ENCODE results near the gene SLC26A11.

SLC26A11 gene

DNA sequence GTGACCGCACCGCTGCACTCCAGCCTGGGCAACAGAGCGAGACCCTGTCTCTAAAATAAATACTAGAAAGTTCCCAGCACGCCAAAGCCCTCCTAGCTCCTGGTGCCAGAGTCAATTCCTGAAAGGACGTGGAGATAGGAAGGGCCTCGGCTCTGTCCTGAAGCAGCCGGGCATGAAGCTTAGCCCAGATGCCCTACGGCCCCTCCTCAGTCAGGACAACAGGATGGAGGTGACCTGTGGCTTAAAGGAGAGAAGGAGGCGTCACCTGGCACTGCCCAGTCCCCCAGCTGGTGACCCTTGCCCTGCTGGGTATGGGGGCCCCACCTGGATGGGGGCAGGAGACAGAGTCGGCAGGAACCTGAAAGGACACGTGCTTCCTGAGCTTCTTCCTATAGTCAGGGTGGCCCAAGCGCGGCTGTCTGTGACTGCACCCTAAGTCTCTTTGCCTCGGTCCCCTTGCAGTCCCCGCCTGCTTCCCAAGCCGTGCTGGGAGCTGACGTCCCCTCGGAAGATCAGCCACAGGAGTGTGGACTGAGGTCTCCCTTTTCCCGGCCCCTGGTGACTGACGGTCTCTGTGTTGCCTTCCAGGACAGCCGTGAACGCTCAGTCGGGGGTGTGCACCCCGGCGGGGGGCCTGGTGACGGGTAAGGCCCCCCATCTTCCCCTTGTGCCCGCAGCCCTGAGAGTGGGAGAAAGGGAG lies 25.5 kb downstream of the SLC26A11 start:
- Histone ChIP-seq H3K4me2 (ENCODE audit: low read depth, low read length, poor library complexity, severe bottlenecking) (no peak overlapping the region), H3K9ac (ENCODE audit: low read length) (no peak overlapping the region)

DNA sequence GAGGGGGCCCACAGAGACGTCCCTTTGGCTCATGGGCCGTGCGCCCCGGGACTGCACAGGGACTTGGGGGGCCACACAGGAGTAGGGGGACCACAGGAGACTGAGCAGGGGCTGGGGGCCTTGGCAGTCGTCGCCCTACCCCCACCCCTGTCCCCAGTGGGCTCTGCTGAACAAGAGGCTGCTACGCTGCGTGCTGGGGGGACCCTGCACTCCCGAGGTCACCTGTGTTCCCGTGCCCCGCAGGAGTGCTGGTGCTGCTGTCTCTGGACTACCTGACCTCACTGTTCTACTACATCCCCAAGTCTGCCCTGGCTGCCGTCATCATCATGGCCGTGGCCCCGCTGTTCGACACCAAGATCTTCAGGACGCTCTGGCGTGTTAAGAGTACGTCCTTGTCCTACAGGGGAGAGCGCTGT lies 26.0 kb downstream of the SLC26A11 start:
- Histone ChIP-seq H3K27ac (ENCODE audit: low read depth, low read length) (no peak overlapping the region), H3K4me3 (ENCODE audit: insufficient read depth, low read length, poor library complexity, severe bottlenecking) (no peak overlapping the region), H3K9me2 (replicated peaks; ENCODE audit: insufficient read depth, low read length) (no peaks in the 10 kb centered on the region), H3F3A (ENCODE audit: insufficient read depth) (no peaks in the 10 kb centered on the region), H3K36me3 (ENCODE audit: low read length) (no peaks in the 10 kb centered on the region), H3K27me3 (ENCODE audit: low read length) (no peaks in the 10 kb centered on the region), H2AFZ (ENCODE audit: low read depth, low read length, severe bottlenecking) (no peak overlapping the region), H3K4me2 (ENCODE audit: low read depth, low read length, poor library complexity, severe bottlenecking) (no peak overlapping the region), H3K9ac (ENCODE audit: low read length) (no peak overlapping the region), H3K9me3 (ENCODE audit: insufficient read depth, low read length) (no peaks in the 10 kb centered on the region), H4K20me1 (ENCODE audit: low read depth, low read length) (no peaks in the 10 kb centered on the region), H3K79me2 (ENCODE audit: insufficient read depth, low read length) (no peaks in the 10 kb centered on the region)
- TF ChIP-seq, protein P1, sequence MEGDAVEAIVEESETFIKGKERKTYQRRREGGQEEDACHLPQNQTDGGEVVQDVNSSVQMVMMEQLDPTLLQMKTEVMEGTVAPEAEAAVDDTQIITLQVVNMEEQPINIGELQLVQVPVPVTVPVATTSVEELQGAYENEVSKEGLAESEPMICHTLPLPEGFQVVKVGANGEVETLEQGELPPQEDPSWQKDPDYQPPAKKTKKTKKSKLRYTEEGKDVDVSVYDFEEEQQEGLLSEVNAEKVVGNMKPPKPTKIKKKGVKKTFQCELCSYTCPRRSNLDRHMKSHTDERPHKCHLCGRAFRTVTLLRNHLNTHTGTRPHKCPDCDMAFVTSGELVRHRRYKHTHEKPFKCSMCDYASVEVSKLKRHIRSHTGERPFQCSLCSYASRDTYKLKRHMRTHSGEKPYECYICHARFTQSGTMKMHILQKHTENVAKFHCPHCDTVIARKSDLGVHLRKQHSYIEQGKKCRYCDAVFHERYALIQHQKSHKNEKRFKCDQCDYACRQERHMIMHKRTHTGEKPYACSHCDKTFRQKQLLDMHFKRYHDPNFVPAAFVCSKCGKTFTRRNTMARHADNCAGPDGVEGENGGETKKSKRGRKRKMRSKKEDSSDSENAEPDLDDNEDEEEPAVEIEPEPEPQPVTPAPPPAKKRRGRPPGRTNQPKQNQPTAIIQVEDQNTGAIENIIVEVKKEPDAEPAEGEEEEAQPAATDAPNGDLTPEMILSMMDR (IDR thresholded peaks at IDR 0.05; ENCODE audit: insufficient read depth, low read length, poor library complexity, severe bottlenecking): no peak
- no peak for TF ChIP-seq EZH2phosphoT487 (conservative IDR thresholded peaks at IDR 0.05; ENCODE audit: low read length)

More for the DNA sequence above, 25.5 kb downstream of the SLC26A11 start:
- Histone ChIP-seq H3K9me3 (ENCODE audit: insufficient read depth, low read length) (no peaks in the 10 kb centered on the region), H3K27me3 (ENCODE audit: low read length) (no peaks in the 10 kb centered on the region), H3F3A (ENCODE audit: insufficient read depth) (no peaks in the 10 kb centered on the region), H4K20me1 (ENCODE audit: low read depth, low read length) (no peaks in the 10 kb centered on the region), H3K79me2 (ENCODE audit: insufficient read depth, low read length) (no peaks in the 10 kb centered on the region), H2AFZ (ENCODE audit: low read depth, low read length, severe bottlenecking) (no peak overlapping the region), H3K4me3 (ENCODE audit: insufficient read depth, low read length, poor library complexity, severe bottlenecking) (no peak overlapping the region), H3K27ac (ENCODE audit: low read depth, low read length) (no peak overlapping the region), H3K36me3 (ENCODE audit: low read length) (no peaks in the 10 kb centered on the region), H3K9me2 (replicated peaks; ENCODE audit: insufficient read depth, low read length) (no peaks in the 10 kb centered on the region)
- no peak for TF ChIP-seq EZH2phosphoT487 (conservative IDR thresholded peaks at IDR 0.05; ENCODE audit: low read length)
- TF ChIP-seq, protein P1 (IDR thresholded peaks at IDR 0.05; ENCODE audit: insufficient read depth, low read length, poor library complexity, severe bottlenecking): no peak

DNA sequence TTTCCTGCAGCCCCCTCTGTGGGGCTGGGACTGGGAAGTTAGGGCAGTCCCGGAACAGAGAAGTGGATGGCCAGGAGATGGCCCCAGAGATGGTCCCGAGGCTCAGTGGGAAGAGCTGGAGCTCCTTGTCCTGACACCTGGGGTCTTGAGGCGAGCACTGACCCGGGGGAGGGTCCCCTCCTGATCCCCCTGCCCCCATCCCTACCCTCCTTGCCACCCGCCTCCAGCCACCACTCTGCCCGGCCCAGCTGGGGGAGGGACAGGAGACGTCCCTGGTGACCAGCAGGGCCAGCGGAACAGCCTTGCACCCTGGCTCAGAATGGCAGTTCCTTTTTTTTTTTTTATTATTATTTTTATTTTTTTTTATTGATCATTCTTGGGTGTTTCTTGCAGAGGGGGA lies 26.5 kb downstream of the SLC26A11 start:
- Histone ChIP-seq H3K27me3 (ENCODE audit: low read length) (no peaks in the 10 kb centered on the region), H3F3A (ENCODE audit: insufficient read depth) (no peaks in the 10 kb centered on the region), H3K9me3 (ENCODE audit: insufficient read depth, low read length) (no peaks in the 10 kb centered on the region), H3K27ac (ENCODE audit: low read depth, low read length) (no peak overlapping the region), H3K4me3 (ENCODE audit: insufficient read depth, low read length, poor library complexity, severe bottlenecking) (no peak overlapping the region), H4K20me1 (ENCODE audit: low read depth, low read length) (no peaks in the 10 kb centered on the region), H3K4me2 (ENCODE audit: low read depth, low read length, poor library complexity, severe bottlenecking) (no peak overlapping the region), H2AFZ (ENCODE audit: low read depth, low read length, severe bottlenecking) (no peak overlapping the region), H3K36me3 (ENCODE audit: low read length) (no peaks in the 10 kb centered on the region), H3K79me2 (ENCODE audit: insufficient read depth, low read length) (no peaks in the 10 kb centered on the region), H3K9ac (ENCODE audit: low read length) (no peak overlapping the region), H3K9me2 (replicated peaks; ENCODE audit: insufficient read depth, low read length) (no peaks in the 10 kb centered on the region)
- TF ChIP-seq, protein P1 (IDR thresholded peaks at IDR 0.05; ENCODE audit: insufficient read depth, low read length, poor library complexity, severe bottlenecking): no peak
- TF ChIP-seq EZH2phosphoT487 (conservative IDR thresholded peaks at IDR 0.05; ENCODE audit: low read length): no peak
